GM18505 (cell line): ENCODE measurements around the gene NAMPT.
"Not testable (repeated sequence)": the region's sequence is repeated elsewhere in the genome, so short reads cannot be mapped to it uniquely, and the experiment has no call there.

Source experiments
- ATAC-seq: cut with Tn5 transposase; IDR thresholded peaks from one replicate; pipeline ENCODE4 v1.9.1; 2021; ENCODE audit not compliant: unreplicated experiment
- POLR2A ChIP-seq: IDR thresholded peaks from 4 replicates; pipeline ENCODE4 v1.6.1; 2011; ENCODE audit warnings: borderline replicate concordance; ENCODE audit not compliant: insufficient read depth, insufficient read length; ENCODE audit errors: extremely low read depth

Gene NAMPT

GRCh38 chr7:106313456-106313901 is 28.7 kb upstream of the NAMPT start:
- TF ChIP-seq POLR2A, result no peak

GRCh38 chr7:106312906-106313305 is 28.1 kb upstream of the NAMPT start:
- no peak for ATAC-seq
- no peak for TF ChIP-seq POLR2A

More at GRCh38 chr7:106313456-106313901, 28.7 kb upstream of the NAMPT start:
- no peak for ATAC-seq

- ATAC-seq, result no peak
- TF ChIP-seq POLR2A, result no peak
Measured at GRCh38 chr7:106312099-106312871, 27.5 kb upstream of the NAMPT start.

- TF ChIP-seq POLR2A, result no peak
- no peak for ATAC-seq
Measured at GRCh38 chr7:106309362-106309761, 24.6 kb upstream of the NAMPT start.

- TF ChIP-seq POLR2A, result no peak
- ATAC-seq, result no peak
Measured at GRCh38 chr7:106306256-106306655, 21.5 kb upstream of the NAMPT start.

GRCh38 chr7:106305732-106306131 is 20.9 kb upstream of the NAMPT start:
- no peak for TF ChIP-seq POLR2A
- no peak for ATAC-seq

GRCh38 chr7:106304568-106304967 is 19.8 kb upstream of the NAMPT start:
- TF ChIP-seq POLR2A, result no peak
- no peak for ATAC-seq

- not testable (repeated sequence) for ATAC-seq
Measured at GRCh38 chr7:106298631-106299030, 13.8 kb upstream of the NAMPT start.

GRCh38 chr7:106298155-106298554 is 13.4 kb upstream of the NAMPT start:
- not testable (repeated sequence) for ATAC-seq

- ATAC-seq, result no peak
- no peak for TF ChIP-seq POLR2A
Measured at GRCh38 chr7:106294334-106294733, 9.6 kb upstream of the NAMPT start.

GRCh38 chr7:106291247-106291646 is 6.5 kb upstream of the NAMPT start:
- ATAC-seq, result no peak
- TF ChIP-seq POLR2A, result no peak

- no peak for ATAC-seq
Measured at GRCh38 chr7:106290319-106290718, 5.5 kb upstream of the NAMPT start.

GRCh38 chr7:106289848-106290247 is 5.1 kb upstream of the NAMPT start:
- no peak for ATAC-seq
- no peak for TF ChIP-seq POLR2A

More at GRCh38 chr7:106290319-106290718, 5.5 kb upstream of the NAMPT start:
- no peak for TF ChIP-seq POLR2A

- no peak for TF ChIP-seq POLR2A
- ATAC-seq, result no peak
Measured at GRCh38 chr7:106288263-106288662, 3.5 kb upstream of the NAMPT start.

GRCh38 chr7:106287786-106288185 is 3.0 kb upstream of the NAMPT start:
- no peak for TF ChIP-seq POLR2A
- no peak for ATAC-seq
